GM03348 (cell line): ENCODE results near the gene DNAJC18.
"Not testable (repeated sequence)": the region's sequence is repeated elsewhere in the genome, so short reads cannot be mapped to it uniquely, and the experiment has no call there.

Experiments used
- DNase-seq: peaks from one replicate; pipeline ENCODE4 v3.0.0; 2012; ENCODE audit warnings: low spot score

DNAJC18 gene

GRCh38 chr5:139386956-139387355 lies 52.4 kb downstream of the DNAJC18 start:
- DNase-seq, result not testable (repeated sequence)

- no peak for DNase-seq
Measured at GRCh38 chr5:139386050-139386438, 53.3 kb downstream of the DNAJC18 start.

GRCh38 chr5:139385061-139386049 lies 54.0 kb downstream of the DNAJC18 start:
- DNase-seq, result peak; percentile 62

- no peak for DNase-seq
Measured at GRCh38 chr5:139384591-139385051, 54.7 kb downstream of the DNAJC18 start.

GRCh38 chr5:139383993-139384590 lies 55.2 kb downstream of the DNAJC18 start:
- no peak for DNase-seq

- no peak for DNase-seq
Measured at GRCh38 chr5:139383275-139383992, 55.9 kb downstream of the DNAJC18 start, which contains the start of gene SLC23A1. SLC23A1 (minus strand) TSS chr5:139383297; CDS start chr5:139383253, 44 bp downstream.

- no peak for DNase-seq
Measured at GRCh38 chr5:139382807-139383206, 56.5 kb downstream of the DNAJC18 start.

GRCh38 chr5:139381837-139382761 lies 57.2 kb downstream of the DNAJC18 start:
- no peak for DNase-seq

- DNase-seq, result no peak
Measured at GRCh38 chr5:139379626-139380449, 59.5 kb downstream of the DNAJC18 start.

- no peak for DNase-seq
Measured at GRCh38 chr5:139378941-139379361, 60.4 kb downstream of the DNAJC18 start.

GRCh38 chr5:139378101-139378825 lies 61.1 kb downstream of the DNAJC18 start:
- no peak for DNase-seq

- no peak for DNase-seq
Measured at GRCh38 chr5:139377226-139377625, 62.1 kb downstream of the DNAJC18 start.

GRCh38 chr5:139376364-139376763 lies 63.0 kb downstream of the DNAJC18 start:
- DNase-seq, result no peak

- DNase-seq, result no peak
Measured at GRCh38 chr5:139374909-139375308, 64.4 kb downstream of the DNAJC18 start.

- DNase-seq, result no peak
Measured at GRCh38 chr5:139371482-139372435, 67.6 kb downstream of the DNAJC18 start.

GRCh38 chr5:139369181-139369580 lies 70.1 kb downstream of the DNAJC18 start:
- DNase-seq, result peak; percentile 13

GRCh38 chr5:139368613-139369012 lies 70.7 kb downstream of the DNAJC18 start:
- no peak for DNase-seq

- no peak for DNase-seq
Measured at GRCh38 chr5:139364466-139364865, 74.9 kb downstream of the DNAJC18 start.
